NCI-H446 treated with DMSO at 0.1 percent for 48 hours (cell line): ENCODE data around the gene C15orf40.
"Not testable (repeated sequence)": the region's sequence is repeated elsewhere in the genome, so short reads cannot be mapped to it uniquely, and the experiment has no call there.

ENCODE experiments used
- DNase-seq: peaks from one replicate; lab custom pipeline; 2025; lab: John Stamatoyannopoulos, UW

The C15orf40 gene

GRCh38 chr15:83011271-83012075 is at the start of gene C15orf40:
TSS of gene C15orf40 (minus strand) at chr15:83011639. CDS start at chr15:83011607, 32 bp downstream.
- peak; percentile 69 for DNase-seq

DNA sequence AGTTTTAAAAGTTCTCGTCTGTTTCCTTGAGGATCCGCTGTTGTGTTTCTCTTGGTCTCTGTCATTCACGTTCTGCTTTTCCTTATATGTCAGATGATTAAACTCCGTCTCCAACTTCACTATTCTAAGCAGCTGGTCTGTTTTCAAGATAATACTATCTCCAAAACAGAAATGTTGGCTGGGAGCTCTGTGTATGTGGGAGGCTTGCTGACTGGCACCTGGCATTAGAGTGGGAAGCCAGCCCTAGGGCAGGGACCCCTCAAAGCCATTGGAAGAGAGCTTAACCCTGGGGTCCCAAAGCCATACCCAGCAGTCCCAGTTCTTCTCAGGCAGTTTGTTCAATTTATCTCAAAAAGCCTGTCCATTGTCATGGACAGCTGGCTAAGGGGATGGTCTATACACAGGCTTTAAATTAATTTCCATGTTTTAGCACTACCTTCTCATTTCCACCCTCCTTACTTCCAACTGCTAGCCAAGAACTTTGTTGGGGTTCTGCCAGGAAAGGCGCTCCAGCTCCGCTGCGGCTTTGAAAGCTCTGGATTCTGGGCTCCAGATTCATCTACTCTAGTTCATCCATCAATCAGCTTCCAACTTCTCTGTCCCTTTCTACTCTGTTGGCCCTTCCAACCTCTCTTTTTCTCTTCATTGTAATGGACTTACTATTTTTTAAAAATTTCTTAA is 46.4 kb upstream of the C15orf40 start:
- DNase-seq = no peak

DNA sequence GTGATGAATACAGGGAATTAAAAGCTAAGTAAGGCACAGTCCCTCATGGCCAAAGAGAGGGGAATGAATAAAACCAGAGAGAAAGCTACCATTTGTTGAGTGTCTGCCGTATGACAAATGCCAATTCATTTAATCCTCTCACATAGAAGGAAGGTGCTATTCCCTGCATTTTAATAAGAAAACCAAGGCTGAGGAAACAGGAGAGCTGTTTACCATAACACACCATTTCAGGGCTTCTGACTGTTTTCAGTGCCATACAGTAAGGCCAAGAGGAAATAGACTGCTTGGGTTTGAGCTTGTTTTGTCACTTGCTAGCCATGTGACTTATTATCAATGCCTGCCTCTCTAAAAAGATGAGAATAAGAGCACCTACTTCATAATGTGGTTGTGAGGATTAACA is 45.6 kb upstream of the C15orf40 start:
- no peak for DNase-seq

DNA sequence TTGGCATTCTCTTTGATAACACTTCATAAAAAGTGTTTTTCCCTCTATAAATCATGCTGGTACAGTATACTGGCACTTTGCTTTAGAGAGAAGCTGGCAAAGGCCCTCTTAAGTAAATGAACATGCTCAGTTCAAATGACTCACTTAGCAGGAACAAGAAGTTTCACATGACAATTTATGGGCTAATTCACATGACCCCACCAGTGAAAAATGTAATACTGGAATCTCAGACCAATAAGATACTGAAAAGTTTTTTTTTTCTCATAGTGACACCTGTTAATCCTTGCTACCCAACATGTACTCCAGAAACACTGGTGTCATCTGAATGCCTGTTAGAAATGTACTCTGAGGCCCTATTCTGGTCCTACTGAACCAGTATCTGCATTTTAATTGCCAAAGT is 41.7 kb upstream of the C15orf40 start:
- DNase-seq = no peak

DNA sequence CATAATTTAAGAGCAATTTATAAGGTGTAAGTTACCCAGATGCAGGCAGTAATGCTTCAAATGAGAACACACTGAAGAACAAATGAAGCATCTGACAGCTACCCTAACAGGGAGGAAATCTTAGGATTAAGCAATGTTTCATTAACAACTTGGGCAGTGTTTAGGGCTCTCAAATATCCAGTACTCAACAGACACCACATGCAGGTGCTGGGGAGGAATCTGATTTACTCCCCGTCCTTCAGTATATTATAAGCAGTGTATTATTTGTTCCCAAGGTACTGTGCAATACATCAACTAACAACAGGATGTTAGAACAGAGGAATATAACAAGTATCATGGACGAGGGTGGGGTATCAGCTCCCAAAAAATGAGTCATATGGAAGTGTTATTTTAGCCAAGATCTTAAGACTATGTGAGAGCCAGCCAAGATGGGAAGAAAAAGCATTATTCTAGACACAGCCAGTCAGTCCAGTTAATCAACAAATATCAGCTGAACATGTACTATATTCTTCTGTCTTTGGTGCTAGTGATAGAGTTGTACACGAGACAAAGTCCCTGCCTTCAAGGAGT is 35.2 kb upstream of the C15orf40 start:
- DNase-seq = no peak

DNA sequence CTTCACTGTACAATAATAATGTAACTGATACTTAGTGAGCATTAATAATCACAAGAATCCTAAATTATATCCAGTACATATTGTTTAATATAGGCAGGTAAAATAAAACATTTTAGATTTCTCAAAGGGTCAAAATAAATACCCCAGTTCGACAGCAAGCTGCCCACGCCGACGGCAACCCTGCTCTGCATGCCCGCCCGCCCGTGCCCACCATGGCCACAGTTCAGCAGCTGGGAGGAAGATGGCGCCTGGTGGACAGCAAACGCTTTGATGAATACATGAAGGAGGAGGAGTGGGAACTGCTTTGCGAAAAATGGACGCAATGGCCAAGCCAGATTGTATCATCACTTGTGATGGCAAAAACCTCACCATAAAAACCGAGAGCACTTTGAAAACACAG is 32.7 kb upstream of the C15orf40 start:
- DNase-seq = no peak

GRCh38 chr15:83039206-83039605 is 27.8 kb upstream of the C15orf40 start:
- no peak for DNase-seq

GRCh38 chr15:83036253-83036652 is 24.8 kb upstream of the C15orf40 start:
- no peak for DNase-seq

DNA sequence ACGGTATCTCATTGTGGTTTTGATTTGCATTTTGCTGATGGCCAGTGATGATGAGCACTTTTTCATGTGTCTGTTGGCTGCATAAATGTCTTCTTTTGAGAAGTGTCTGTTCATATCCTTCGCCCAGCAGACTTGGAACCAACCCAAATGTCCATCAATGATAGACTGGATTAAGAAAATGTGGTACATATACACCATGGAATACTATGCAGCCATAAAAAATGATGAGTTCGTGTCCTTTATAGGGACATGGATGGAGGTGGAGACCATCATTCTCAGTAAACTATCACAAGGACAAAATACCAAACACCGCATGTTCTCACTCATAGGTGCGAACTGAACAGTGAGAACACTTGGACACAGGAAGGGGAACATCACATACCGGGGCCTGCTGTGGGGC is 19.8 kb upstream of the C15orf40 start:
- not testable (repeated sequence) for DNase-seq

DNA sequence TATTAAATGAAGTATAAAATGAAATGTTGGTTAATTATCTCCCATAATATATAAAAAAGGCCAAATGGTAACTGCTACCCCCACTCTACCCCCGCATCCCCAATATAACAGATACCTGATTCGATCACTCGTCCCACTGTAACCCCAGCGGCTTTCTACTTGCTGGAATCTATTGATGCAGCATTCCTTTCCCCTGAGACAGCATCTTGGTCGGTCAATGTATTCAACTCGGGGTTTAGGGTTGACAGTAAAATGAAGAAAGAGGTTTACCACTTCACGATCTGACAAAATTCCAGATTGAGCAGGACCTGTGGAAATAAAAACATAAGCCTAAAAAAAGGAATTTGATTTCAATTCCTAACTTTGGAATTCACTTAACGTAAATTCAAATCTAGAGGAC is 18.6 kb upstream of the C15orf40 start:
- DNase-seq = no peak

- DNase-seq = no peak
Measured at GRCh38 chr15:83018436-83018835, 7.0 kb upstream of the C15orf40 start.

DNA sequence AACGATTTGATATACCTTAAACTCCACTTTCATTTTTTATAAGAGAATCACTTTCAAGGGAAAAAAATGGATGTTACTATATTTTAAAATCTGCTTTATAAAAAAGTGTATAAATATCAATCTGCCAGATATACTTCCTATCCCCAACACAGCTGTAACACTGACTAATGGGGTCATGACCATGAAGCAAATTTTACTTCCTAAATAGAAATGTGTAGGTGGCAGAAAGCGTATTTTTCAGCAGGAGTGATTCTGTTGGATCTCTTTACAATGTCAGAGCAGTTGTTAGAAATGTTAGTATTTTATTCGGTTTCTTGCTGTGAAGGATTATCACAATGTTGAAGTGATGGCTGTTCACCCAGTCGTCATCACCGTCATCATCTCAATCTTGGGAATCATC is 5.5 kb upstream of the C15orf40 start:
- no peak for DNase-seq

- DNase-seq = no peak
Measured at GRCh38 chr15:83015361-83015760, 3.9 kb upstream of the C15orf40 start.

- DNase-seq = no peak
Measured at GRCh38 chr15:83014205-83014653, 2.8 kb upstream of the C15orf40 start.

- no peak for DNase-seq
Measured at GRCh38 chr15:83012636-83013035, 1.2 kb upstream of the C15orf40 start.

- DNase-seq = no peak
Measured at GRCh38 chr15:83012076-83012426, 612 bp upstream of the C15orf40 start.

GRCh38 chr15:83010709-83011270 is 649 bp downstream of the C15orf40 start:
- DNase-seq = peak; percentile 8

GRCh38 chr15:83000672-83001031 is 10.8 kb downstream of the C15orf40 start:
- not testable (repeated sequence) for DNase-seq

DNA sequence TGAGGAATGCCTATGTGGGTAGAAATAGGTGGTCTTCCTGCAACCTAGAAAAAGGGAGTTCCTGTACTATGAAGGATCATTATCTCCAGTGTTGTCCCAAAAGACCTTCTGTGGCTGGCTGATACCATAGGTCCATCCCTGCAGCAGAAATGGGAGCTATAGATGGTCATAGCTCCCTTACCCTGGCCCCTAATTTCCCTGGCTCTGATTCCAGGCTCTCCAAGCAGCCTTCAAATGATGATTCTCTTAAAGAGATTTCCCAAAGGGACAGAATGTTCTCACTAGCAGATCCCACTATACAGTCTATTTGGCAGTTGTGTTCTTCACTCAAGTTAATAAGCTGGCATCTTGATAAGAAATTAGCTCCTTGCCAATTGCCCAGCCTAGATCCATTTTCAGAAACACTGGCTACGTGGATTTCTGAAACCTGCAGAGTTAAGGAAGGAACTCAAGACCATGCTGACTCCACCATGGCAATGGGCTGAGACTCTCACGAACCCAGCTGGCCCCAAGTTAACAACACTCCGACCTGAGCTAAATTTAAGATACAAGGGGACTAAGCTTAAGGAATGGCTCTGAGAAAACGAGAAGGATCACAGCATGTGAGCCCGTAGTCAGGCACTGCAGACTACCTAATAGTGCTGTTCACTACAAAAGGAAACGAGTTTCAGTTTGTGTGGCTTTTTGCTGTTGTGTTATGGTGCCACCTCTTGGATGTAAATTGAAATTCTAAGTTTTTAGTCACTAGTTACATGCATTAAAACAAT is 11.4 kb downstream of the C15orf40 start:
- DNase-seq = peak; percentile 30

DNA sequence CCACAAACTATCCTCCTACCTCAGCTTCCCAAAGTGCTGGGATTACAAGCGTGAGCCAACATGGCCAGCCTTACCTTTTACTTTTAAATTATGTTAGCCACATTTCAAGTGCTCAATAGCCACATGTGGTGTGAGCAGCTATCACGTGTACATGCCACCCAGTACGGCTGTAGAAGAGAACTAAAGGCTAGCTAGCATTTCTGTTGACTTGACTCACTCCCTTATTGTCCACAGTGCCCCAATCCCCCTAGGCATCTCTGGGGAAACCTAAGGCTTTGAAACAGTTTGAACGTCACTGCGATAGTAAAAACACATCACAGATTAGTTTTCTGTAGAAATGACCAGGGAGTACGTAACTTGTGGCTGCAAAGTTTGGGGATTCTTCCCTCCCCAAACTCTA is 12.0 kb downstream of the C15orf40 start:
- DNase-seq = no peak

DNA sequence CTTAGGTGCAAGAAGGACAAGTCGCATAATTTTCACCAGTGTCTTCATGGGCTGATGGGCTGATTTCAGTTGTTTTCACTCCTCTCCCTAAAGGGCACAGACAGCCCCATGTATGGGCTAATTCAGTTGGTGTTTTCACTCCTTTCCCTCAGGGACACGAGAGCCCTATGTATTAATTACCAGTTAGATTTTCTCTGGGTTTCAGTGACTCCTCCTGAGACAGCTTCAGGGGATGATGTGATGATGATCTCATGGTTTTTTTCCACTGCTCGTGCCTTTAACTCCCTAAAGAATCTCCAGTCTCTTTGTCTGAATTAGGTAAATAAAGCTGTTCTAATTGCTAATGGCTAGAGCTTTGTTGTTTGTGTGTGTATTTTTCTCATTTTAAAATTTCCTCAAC is 15.5 kb downstream of the C15orf40 start:
- no peak for DNase-seq

- no peak for DNase-seq
Measured at GRCh38 chr15:82995076-82995475, 16.4 kb downstream of the C15orf40 start.
